DMS114 treated with DMSO at 0.1 percent for 48 hours (cell line): Measurements from ENCODE around the gene SKI.

Source experiments
- DNase-seq: peaks from one replicate; lab custom pipeline; 2025; ENCODE audit not compliant: unreplicated experiment; lab: John Stamatoyannopoulos, UW

The SKI gene

GRCh38 chr1:2209400-2210083, 18.6 kb upstream of the SKI start:
- no peak for DNase-seq

DNA sequence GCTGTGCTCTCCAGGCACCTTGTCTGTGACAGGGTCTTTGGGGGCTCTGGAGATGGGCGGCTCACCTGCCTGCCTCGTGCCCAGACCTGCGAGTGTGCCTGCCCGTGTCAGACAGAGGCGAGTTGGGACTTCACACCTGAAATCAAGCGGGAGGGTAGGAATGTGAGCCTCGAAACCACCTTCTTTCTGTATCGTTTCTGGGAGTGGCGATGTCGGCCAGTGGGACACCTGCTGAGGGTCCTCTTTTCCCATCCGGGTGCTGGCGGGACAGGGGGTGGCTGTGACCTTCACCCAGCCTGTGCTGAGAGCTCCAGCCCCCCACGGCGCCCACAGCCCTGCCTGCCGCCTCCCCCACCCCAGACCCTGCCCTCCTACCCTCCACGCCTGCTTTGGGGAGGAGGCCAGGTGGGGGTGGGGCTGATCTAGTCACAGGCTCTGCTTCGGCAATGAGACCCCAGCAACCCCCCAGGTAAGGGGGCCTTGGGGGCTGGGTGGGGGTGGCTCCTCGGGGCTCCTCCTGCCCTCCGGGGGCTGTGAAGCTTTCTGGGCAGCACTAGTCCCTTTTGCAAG, 17.9 kb upstream of the SKI start:
- DNase-seq, result no peak

DNA sequence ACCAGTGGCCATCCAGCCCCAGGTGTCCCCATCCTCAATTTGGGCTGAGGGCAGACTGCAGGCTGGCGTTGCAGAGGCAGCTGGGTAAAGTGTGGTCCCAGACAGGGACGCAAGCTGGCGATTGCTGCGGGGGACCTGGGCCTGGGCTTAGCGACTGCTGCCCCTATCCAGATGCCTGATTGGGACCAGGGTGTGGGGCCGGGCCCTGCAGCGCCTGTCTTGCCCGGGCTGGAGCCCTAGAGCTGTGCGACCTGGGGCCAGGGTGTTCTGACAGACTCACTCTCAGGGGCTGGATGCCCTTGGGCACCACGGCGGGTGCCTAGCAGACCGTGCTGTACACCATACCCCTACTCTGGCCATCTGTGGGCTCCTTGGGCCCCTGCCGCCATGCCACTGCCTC, 17.3 kb upstream of the SKI start:
- no peak for DNase-seq

DNA sequence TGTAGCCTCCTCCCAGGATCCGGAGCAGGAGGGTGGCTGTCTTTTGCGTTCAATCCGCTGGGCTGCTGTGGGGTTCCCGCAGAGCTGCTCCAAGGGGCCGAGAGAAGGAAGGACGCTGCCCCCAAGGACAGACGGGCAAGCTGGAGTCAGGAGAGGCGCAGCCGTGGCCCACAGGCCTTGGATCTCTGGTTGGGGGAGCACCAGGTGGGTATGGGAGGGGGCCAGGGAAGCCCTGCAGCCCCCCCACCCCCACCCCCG, 15.9 kb upstream of the SKI start:
- DNase-seq, result no peak

GRCh38 chr1:2212532-2213491, 15.3 kb upstream of the SKI start:
- no peak for DNase-seq

- DNase-seq, result no peak
Measured at GRCh38 chr1:2213576-2214505, 14.3 kb upstream of the SKI start.

DNA sequence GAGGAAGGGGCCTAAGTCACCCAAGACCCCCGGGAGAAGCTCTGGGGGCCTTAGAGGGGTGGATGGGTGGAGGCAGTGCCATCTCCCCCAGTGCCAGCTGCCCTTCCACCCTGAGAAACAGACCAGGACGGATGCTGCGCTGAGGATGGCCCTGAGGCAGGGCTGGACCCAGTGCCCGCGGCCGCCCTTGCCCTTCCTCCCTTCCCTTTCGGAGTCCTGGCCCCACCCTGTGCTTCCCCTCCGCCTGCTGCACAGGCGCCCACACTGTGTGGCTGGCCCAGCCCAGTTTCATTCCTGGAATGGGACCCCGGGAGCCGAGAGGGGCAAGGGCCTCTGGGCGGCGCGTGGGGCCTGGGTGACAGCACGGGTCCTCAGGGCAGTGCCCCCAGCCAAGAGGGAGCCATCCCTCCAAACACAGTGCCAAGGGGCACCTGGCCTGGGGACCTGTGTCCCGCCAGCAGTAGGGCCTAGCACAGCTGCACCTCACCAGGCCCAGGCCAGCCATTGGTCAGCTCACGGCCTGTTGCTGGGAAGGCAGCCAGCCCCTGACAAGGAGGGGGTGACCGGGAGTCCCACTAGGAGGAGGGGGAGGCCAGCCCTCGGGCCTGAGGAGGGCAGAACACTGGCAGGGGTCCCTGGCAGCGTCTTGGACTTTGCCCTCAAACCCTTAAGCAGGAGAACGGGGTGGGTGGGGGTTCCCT, 13.4 kb upstream of the SKI start:
- DNase-seq, result no peak

DNA sequence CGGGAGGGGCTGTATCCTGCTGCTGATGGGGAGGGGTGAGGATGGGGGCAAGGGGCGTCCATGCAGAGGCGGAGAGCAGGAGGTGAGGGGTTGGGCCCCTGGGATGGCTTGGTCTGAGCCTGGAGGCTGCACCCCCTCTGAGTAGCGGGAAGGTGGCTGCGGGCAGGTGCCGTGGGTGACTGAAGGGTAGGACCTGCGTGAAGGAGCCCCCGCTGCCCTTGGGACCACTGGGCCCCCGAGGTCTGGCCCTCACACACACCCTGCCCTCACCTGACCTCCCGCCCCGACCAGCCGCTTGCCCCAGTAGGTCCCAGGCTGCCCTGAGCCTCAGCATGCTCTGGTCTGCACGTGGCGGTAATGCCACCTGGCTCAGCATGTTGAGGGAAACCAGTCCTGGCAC, 12.8 kb upstream of the SKI start:
- DNase-seq, result no peak

GRCh38 chr1:2215909-2216766, 12.0 kb upstream of the SKI start:
- DNase-seq, result no peak

- DNase-seq, result no peak
Measured at GRCh38 chr1:2216767-2217058, 11.4 kb upstream of the SKI start.

DNA sequence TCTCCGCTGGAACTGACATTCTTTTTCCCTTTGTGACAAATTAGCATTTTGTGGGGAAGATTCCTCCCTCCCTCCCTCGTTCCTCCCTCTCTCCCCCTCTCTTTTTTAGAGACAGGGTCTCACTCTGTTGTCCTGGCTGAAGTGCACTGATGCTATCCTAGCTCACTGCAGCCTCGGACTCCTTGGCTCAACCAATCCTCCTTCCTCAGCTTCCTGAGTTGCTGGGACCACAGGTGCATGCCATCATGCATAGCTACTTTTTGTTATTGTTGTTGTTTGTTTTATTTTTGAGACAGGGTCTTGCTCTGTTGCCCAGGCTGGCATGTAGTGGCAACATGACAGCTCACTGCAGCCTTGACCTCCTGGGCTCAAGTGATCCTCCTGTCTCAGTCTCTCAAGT, 6.8 kb upstream of the SKI start:
- DNase-seq, result no peak

- DNase-seq, result no peak
Measured at GRCh38 chr1:2224170-2224584, 3.9 kb upstream of the SKI start.

- no peak for DNase-seq
Measured at GRCh38 chr1:2224631-2225428, 3.3 kb upstream of the SKI start.

DNA sequence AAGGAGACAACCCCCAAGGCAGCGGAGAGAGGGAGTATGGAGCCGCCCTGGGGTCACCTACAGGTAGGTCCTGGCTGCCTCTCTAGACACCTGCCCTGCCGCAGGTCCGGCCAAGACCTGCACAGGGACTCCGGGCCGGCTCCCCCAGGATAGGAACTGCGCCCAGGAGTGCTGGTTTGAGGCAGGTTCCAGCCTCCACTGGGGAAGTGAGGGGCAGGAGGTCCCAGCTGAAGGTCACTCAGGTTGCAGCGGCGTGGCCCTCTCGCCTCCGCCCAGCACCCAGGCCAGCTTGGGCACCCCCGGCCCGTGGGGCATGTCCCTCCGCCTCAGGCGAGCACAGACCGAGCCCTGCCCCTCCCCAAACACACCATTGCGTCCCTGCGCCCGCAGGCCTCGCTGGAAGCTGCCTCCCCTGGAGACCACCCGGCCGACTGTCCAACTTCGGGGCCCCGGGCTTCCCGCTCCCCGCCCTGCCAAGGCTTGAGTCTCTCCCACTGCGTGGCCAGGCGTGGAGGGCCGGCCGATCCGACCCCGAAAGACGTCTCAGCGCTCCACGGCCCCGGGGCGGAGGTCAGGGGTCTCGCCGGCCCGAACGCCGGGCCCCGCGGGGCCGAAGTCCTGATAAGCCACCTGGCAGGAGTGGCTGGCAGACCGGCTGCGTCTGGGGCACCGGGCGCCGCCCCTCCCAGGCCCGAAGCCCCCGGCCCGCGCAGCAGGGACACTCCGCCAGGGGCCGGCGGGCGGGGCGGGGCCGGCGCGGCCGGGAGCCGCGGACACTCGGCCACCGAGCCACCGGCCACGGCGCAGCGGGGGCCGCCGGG, 1.4 kb upstream of the SKI start:
- no peak for DNase-seq

GRCh38 chr1:2227346-2228156, 568 bp upstream of the SKI start:
- DNase-seq, result peak; percentile 90

GRCh38 chr1:2228694-2229036, 546 bp downstream of the SKI start:
- no peak for DNase-seq

DNA sequence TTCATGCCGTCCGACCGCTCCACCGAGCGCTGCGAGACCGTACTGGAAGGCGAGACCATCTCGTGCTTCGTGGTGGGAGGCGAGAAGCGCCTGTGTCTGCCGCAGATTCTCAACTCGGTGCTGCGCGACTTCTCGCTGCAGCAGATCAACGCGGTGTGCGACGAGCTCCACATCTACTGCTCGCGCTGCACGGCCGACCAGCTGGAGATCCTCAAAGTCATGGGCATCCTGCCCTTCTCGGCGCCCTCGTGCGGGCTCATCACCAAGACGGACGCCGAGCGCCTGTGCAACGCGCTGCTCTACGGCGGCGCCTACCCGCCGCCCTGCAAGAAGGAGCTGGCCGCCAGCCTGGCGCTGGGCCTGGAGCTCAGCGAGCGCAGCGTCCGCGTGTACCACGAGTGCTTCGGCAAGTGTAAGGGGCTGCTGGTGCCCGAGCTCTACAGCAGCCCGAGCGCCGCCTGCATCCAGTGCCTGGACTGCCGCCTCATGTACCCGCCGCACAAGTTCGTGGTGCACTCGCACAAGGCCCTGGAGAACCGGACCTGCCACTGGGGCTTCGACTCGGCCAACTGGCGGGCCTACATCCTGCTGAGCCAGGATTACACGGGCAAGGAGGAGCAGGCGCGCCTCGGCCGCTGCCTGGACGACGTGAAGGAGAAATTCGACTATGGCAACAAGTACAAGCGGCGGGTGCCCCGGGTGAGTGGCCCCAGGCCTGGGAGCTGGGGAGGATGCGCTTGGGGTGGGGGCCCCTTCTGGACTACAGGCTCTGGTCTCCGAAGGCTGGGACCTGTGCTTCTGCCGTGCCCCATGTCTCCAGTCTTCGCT, 1.1 kb downstream of the SKI start:
- DNase-seq, result no peak
